Upper lobe of left lung (tissue), 4 donors: ENCODE measurements around the gene FARP1.

ENCODE experiments used
- CTCF ChIP-seq, 6 experiments: fragments of 450-650 bp in 4 of 6; fragments of 200-600 bp in 2 of 6; sonication (generic) in 2 of 6; IDR thresholded peaks; one replicate each; pipeline ENCODE4 v1.5.1; 2016 to 2019; ENCODE audit warnings: antibody characterized with exemption in 6 of 6
- POLR2A ChIP-seq, 4 donors: fragments of 450-650 bp; IDR thresholded peaks; one replicate each; pipeline ENCODE4 v1.5.1; 2016 to 2017; ENCODE audit warnings: antibody characterized with exemption in 4 of 4, mild to moderate bottlenecking in 2 of 4
- POLR2AphosphoS5 ChIP-seq, 2 donors: sonication (generic); formaldehyde crosslinking; IDR thresholded peaks; one replicate each; pipeline ENCODE4 v1.5.1; 2017; ENCODE audit warnings: antibody characterized with exemption in 2 of 2

DNA sequence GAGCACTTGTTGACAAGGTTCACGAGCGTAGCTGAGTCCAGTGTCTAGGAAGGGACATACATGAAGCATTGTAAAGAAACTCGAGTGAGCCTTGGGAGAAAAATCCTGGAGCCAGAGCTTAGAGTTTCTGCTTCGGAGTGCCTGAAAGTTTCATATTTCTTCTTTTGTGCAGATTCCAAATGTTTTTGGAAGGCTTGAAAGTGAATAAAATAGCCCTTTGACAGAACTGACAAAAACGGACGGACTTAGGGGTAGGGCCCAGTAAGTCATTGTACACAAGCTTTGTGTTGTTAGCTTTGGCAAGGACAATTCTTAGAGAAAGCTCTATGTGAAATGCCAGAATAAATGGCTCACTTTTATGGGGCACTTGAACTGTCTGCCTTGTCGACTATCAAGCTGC lies 31.4 kb downstream of the FARP1 start:
- no peak for TF ChIP-seq CTCF (IDR thresholded peaks at IDR 0.05)
- no peak for TF ChIP-seq POLR2A (IDR thresholded peaks at IDR 0.05)
- no peak for TF ChIP-seq POLR2AphosphoS5 (IDR thresholded peaks at IDR 0.05)
